Retinal pigment epithelial cell (primary cell): ENCODE results near the gene C9orf72.
"Not testable (repeated sequence)": the region's sequence is repeated elsewhere in the genome, so short reads cannot be mapped to it uniquely, and the experiment has no call there.

Experiments used
- DNase-seq: peaks from one replicate; pipeline ENCODE4 v3.0.0-alpha.2; 2010; ENCODE audit warnings: low read depth
- H3K4me3 ChIP-seq: 2 replicates; pipeline ENCODE4 v1.5.1; 2011; ENCODE audit warnings: mild to moderate bottlenecking, low read length, control low read depth, moderate library complexity
- TF ChIP-seq, protein P1 (sequence below): conservative IDR thresholded peaks from 2 replicates; pipeline ENCODE4 v1.5.1; 2011; ENCODE audit warnings: low read depth, low read length, control low read depth, inconsistent platforms

C9orf72 gene

DNA sequence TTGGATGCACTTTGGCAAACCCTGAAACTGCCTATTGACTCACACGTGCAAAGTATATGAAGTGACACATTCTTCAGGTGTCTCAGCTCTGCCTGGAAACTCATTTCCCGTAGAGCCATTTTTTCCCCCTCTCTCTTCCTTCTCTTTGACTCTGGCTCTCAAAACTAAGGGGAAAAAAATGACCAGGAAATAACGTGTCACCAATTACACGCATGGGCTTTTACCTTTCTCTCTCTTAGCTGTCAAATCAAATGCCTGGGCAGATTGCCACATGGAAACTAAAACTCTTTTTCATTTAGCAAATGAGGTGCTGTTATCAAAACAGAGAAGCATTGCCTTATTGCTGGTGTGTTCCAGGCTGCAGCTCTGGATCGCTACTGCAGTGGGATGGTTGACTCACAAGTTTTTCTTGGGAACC is 67.5 kb downstream of the C9orf72 start:
- no peak for DNase-seq

DNA sequence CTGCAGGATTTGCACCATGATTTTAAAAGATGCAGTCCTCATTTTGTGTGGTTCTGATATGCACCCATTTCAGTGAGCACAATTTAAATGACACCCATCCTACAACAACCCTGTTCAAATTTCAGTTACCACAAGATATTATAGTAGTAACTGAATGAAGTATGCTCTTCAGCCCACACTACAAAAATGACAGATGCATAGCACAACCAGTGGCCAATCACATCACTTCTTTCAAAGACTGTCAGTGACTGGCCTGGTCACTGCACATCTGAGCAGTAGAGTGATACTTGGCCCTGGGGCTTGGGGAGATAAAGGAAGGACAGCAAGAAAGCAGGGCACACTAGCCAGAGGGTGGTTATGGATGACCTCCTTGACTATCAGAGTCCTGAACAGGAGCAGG is 69.0 kb downstream of the C9orf72 start:
- DNase-seq, result no peak
- TF ChIP-seq, protein P1, sequence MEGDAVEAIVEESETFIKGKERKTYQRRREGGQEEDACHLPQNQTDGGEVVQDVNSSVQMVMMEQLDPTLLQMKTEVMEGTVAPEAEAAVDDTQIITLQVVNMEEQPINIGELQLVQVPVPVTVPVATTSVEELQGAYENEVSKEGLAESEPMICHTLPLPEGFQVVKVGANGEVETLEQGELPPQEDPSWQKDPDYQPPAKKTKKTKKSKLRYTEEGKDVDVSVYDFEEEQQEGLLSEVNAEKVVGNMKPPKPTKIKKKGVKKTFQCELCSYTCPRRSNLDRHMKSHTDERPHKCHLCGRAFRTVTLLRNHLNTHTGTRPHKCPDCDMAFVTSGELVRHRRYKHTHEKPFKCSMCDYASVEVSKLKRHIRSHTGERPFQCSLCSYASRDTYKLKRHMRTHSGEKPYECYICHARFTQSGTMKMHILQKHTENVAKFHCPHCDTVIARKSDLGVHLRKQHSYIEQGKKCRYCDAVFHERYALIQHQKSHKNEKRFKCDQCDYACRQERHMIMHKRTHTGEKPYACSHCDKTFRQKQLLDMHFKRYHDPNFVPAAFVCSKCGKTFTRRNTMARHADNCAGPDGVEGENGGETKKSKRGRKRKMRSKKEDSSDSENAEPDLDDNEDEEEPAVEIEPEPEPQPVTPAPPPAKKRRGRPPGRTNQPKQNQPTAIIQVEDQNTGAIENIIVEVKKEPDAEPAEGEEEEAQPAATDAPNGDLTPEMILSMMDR, result no peak
- H3K4me3 ChIP-seq, result no peak overlapping the region

More for the DNA sequence above, 67.5 kb downstream of the C9orf72 start:
- TF ChIP-seq, protein P1, result no peak
- no peak overlapping the region for H3K4me3 ChIP-seq

DNA sequence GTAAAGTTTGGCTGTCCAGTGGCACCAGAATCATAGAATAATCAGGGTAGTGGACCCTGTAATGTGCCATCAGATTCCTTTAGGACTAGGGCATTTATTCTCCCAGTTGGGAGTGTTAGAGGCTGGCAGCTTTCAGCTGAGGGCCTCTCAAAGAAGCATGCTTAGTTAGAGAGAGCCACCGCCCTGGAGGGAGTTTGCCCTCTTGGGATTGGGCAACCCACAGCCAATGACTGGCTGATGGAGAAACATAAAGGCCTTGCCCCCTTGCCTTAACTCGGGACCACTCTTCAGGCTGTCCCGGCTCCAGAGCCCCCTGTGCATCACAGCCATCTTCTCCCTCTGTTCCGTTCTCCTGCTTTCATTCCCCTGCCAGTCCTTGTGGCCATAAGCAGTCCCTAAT is 69.7 kb downstream of the C9orf72 start:
- DNase-seq, result no peak
- TF ChIP-seq, protein P1, result no peak
- H3K4me3 ChIP-seq, result no peak overlapping the region

DNA sequence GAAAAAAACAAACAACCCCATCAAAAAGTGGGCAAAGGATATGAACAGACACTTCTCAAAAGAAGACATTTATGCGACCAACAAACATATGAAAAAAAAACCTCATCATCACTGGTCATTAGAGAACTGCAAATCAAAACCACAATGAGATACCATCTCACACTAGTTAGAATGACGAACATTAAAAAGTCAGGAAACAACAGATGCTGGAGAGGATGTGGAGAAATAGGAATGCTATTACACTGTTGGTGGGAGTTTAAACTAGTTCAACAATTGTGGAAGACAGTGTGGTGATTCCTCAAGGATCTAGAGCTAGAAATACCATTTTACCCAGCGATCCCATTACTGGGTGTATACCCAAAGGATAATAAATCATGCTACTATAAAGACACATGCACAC is 72.4 kb downstream of the C9orf72 start:
- not testable (repeated sequence) for H3K4me3 ChIP-seq, DNase-seq

DNA sequence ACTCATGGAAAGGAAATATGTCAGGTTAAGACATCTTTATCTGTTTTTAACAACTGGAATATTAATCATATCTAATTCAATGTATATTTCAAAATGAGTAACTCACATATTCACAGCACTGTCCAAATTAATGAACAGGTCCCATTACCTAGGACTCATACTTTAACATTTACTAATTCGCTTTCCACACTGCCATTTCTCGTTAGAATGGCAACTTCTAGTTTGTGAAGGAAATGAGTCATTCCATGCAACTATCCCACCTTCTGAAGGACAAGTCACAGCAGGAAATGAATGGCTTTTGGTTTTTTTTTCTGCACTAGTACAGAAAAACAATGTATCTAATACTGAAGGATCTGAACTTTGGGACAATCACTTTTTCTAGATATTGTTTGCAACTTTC is 73.8 kb downstream of the C9orf72 start:
- DNase-seq, result peak; percentile 9
- TF ChIP-seq, protein P1, result no peak
- no peak overlapping the region for H3K4me3 ChIP-seq

DNA sequence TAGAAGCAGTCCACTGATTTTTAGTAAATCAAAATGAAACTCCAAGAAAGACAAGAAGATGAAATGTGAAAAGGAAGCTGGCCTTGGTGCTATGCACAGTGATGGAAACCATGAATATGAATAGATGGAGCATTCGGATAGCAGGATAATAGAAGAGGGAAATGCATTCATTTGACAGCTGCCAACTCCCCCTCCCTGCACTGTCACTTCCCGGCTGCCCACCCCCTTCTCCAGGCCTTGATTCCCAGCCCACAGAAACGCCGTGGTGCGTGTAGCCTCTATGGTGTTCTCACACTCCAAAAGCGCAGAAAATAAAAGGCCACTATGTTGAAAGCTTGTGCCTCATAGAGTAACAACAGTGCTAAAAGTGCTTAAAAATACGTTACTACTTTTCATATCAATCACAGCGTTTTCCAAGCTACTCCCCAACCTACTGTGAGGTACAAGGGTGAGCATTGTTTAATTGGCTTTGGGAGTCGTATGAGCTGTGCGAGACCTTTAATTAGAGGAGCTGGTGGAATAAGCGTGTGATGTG is 75.3 kb downstream of the C9orf72 start:
- TF ChIP-seq, protein P1, result no peak
- H3K4me3 ChIP-seq, result no peak overlapping the region
- DNase-seq, result no peak
